GM12865 (cell line): ENCODE measurements around the gene ALG6.
"Not testable (repeated sequence)": the region's sequence is repeated elsewhere in the genome, so short reads cannot be mapped to it uniquely, and the experiment has no call there.

Source experiments
- DNase-seq: peaks from one replicate; pipeline ENCODE4 v3.0.0; 2010; ENCODE audit warnings: low read depth
- H3K4me3 ChIP-seq: 2 replicates; pipeline ENCODE4 v1.5.1; 2011; ENCODE audit warnings: mild to moderate bottlenecking, low read depth, low read length, control low read depth
- CTCF ChIP-seq: IDR thresholded peaks from 2 replicates; pipeline ENCODE4 v1.5.1; 2011; ENCODE audit warnings: low read length, control low read depth, low read depth, inconsistent platforms; ENCODE audit not compliant: insufficient read depth; ENCODE audit errors: missing control alignments

The ALG6 gene

GRCh38 chr1:63461661-63462230 lies 94.3 kb downstream of the ALG6 start:
- no peak for TF ChIP-seq CTCF
- DNase-seq: no peak
- H3K4me3 ChIP-seq: no peak overlapping the region

- H3K4me3 ChIP-seq: no peak overlapping the region
- no peak for TF ChIP-seq CTCF
- DNase-seq: no peak
These were observed 95.8 kb downstream of the ALG6 start for GRCh38 chr1:63463248-63463647.

- no peak for TF ChIP-seq CTCF
- H3K4me3 ChIP-seq: no peak overlapping the region
- no peak for DNase-seq
These were observed 98.8 kb downstream of the ALG6 start for GRCh38 chr1:63466181-63466580.

GRCh38 chr1:63466759-63467158 lies 99.3 kb downstream of the ALG6 start:
- DNase-seq: no peak

GRCh38 chr1:63468683-63469082 lies 101.3 kb downstream of the ALG6 start:
- H3K4me3 ChIP-seq, DNase-seq: not testable (repeated sequence)

More at GRCh38 chr1:63466759-63467158, 99.3 kb downstream of the ALG6 start:
- TF ChIP-seq CTCF: no peak
- H3K4me3 ChIP-seq: no peak overlapping the region

GRCh38 chr1:63475761-63476160 lies 108.3 kb downstream of the ALG6 start:
- TF ChIP-seq CTCF: no peak
- no peak for DNase-seq
- H3K4me3 ChIP-seq: no peak overlapping the region

- no peak overlapping the region for H3K4me3 ChIP-seq
- DNase-seq: no peak
- no peak for TF ChIP-seq CTCF
These were observed 112.6 kb downstream of the ALG6 start for GRCh38 chr1:63480057-63480456.
